VCaP (cell line): ENCODE data around the gene RTP1.
"Not testable (repeated sequence)": the region's sequence is repeated elsewhere in the genome, so short reads cannot be mapped to it uniquely, and the experiment has no call there.

ENCODE experiments used
- H3K27ac ChIP-seq: fragments of 450-650 bp; 2 replicates; pipeline ENCODE4 v1.5.1; 2017
- TF ChIP-seq, protein P1 (sequence below): fragments of 450-650 bp; conservative IDR thresholded peaks from 2 replicates; pipeline ENCODE4 v1.5.1; 2017; ENCODE audit warnings: mild to moderate bottlenecking, moderate library complexity

Gene RTP1

DNA sequence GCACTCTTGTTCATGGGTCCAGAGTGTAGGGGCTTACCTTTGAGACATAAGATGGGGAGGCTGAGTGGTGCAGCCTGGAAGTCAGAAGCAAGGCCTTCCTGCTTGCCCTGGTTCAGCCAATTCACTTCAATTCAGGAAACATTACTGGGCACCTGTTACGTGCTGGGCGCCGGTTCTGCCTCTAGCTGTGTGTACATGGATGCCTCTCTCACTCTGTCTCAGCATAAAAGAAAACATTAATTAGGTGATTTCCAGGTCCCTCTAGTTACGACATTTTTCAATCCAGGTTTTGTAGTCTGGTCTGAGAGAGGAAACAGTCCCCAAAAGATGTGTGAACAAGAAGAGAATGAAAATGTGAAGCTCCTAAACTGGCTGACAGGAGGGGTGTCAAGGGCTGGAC lies 1.2 kb downstream of the RTP1 start:
- no peak overlapping the region for H3K27ac ChIP-seq
- TF ChIP-seq, protein P1, sequence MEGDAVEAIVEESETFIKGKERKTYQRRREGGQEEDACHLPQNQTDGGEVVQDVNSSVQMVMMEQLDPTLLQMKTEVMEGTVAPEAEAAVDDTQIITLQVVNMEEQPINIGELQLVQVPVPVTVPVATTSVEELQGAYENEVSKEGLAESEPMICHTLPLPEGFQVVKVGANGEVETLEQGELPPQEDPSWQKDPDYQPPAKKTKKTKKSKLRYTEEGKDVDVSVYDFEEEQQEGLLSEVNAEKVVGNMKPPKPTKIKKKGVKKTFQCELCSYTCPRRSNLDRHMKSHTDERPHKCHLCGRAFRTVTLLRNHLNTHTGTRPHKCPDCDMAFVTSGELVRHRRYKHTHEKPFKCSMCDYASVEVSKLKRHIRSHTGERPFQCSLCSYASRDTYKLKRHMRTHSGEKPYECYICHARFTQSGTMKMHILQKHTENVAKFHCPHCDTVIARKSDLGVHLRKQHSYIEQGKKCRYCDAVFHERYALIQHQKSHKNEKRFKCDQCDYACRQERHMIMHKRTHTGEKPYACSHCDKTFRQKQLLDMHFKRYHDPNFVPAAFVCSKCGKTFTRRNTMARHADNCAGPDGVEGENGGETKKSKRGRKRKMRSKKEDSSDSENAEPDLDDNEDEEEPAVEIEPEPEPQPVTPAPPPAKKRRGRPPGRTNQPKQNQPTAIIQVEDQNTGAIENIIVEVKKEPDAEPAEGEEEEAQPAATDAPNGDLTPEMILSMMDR = no peak

GRCh38 chr3:187199463-187200050 lies 2.3 kb downstream of the RTP1 start:
- H3K27ac ChIP-seq = not testable (repeated sequence)

GRCh38 chr3:187205683-187206082 lies 8.4 kb downstream of the RTP1 start:
- H3K27ac ChIP-seq = no peak overlapping the region
- TF ChIP-seq, protein P1 = no peak

DNA sequence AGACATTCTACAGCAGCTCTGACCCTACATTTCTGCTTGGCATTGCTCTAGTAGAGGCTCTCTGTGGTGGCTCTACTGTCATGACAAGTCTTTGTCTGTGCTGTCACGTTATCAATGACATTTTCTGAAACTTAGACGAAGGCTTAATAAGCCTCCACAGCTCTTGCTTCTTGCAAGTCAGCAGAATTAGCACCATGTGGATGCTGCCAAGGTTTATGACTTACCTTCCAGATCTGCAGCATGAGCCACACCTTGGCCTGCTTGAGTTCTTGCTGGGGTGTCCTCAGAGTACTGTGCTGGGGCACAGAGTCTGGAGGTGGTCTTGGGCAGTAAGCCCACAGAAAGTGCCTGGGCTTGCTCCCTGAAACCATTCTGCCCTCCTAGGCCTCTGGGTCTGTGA lies 9.8 kb downstream of the RTP1 start:
- TF ChIP-seq, protein P1 = no peak
- H3K27ac ChIP-seq = no peak overlapping the region

- TF ChIP-seq, protein P1 = no peak
- no peak overlapping the region for H3K27ac ChIP-seq
Measured at GRCh38 chr3:187207624-187208023, 10.3 kb downstream of the RTP1 start.

DNA sequence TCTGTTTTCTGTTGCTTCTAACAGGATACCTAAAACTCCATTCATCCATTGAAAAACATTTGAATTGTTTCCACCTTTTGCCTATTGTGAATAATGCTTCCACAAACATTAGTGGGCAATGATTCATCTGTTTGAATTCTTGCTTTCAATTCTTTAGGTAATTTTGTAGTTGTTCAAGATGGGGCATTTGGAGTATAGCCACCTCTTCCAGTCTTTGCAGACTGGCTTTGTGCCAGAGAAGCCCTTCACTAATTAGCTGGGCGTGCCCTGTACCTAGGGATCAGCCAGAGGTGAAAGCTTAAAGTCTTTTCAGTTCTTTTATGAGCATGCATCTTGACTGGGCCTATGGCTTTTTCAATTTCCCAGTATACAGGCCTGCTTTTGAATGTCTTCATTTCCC lies 10.9 kb downstream of the RTP1 start:
- no peak overlapping the region for H3K27ac ChIP-seq
- TF ChIP-seq, protein P1 = no peak

DNA sequence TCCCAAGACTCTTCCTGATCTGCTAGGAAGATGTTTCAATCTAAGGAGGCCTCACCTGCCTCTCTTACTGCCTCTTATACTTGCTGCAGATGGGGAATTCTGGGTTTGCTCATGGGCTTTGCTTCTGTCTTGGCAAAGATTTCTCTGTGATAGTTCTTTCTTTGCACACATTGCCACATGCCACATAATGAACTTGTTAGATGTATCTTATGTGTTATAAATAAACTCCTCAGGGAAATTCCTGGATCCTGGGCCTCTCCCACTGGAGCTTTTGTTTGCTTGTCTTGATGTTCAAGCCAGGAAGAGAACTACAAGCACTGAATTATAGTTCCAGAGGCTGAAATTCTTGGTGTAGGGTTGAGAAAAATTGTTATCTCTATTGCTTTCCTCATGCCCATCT lies 12.2 kb downstream of the RTP1 start:
- H3K27ac ChIP-seq = no peak overlapping the region
- TF ChIP-seq, protein P1 = no peak

GRCh38 chr3:187210091-187210490 lies 12.8 kb downstream of the RTP1 start:
- TF ChIP-seq, protein P1 = no peak
- no peak overlapping the region for H3K27ac ChIP-seq
